ENCODE results near the gene CD5L.

Gene CD5L

GRCh38 chr1:157841708-157842107 lies at the start of gene CD5L:
Gene CD5L (minus strand): TSS chr1:157841808. CDS start chr1:157841701, 107 bp downstream.
- no peak within 1 kb of the TSS for H3K27ac ChIP-seq
- DNase-seq (ENCODE audit: low spot score) = no peak
- no peak for TF ChIP-seq CTCF (conservative IDR thresholded peaks at IDR 0.05; ENCODE audit: low read depth)
- CTCF ChIA-PET = interaction anchor here (0.5 kb wide), 1 partner anchor 419 kb away, joined by 3 read pairs; no protein-coding TSS in a partner anchor
- POLR2A ChIA-PET (ENCODE audit: low non-redundant PET) = no interaction called here

- ChIA-PET POLR2A (ENCODE audit: low non-redundant PET) (no interaction called here), CTCF (interaction anchor here (0.7 to 1.3 kb wide), 2 partner anchors 18 to 66 kb away, joined by 3 read pairs; no protein-coding TSS in a partner anchor)
- DNase-seq (ENCODE audit: low spot score) = no peak
- H3K27ac ChIP-seq = no peak overlapping the region
- TF ChIP-seq CTCF (conservative IDR thresholded peaks at IDR 0.05; ENCODE audit: low read depth) = no peak
These were observed 41.0 kb upstream of the CD5L start for GRCh38 chr1:157882580-157882979.

GRCh38 chr1:157880621-157881020 lies 39.0 kb upstream of the CD5L start:
- ChIA-PET CTCF (no interaction called here), POLR2A (ENCODE audit: low non-redundant PET) (no interaction called here)
- no peak overlapping the region for H3K27ac ChIP-seq
- DNase-seq (ENCODE audit: low spot score) = no peak
- no peak for TF ChIP-seq CTCF (conservative IDR thresholded peaks at IDR 0.05; ENCODE audit: low read depth)

- POLR2A ChIA-PET (ENCODE audit: low non-redundant PET) = no interaction called here
- CTCF ChIA-PET = interaction anchor here (0.6 to 1.6 kb wide), 7 partner anchors 8 to 251 kb away, joined by 3 to 10 read pairs (median 5); no protein-coding TSS in a partner anchor
- no peak overlapping the region for H3K27ac ChIP-seq
- peak; percentile 33 for DNase-seq (ENCODE audit: low spot score)
- peak; percentile 25 for TF ChIP-seq CTCF (conservative IDR thresholded peaks at IDR 0.05; ENCODE audit: low read depth)
These were observed 36.5 kb upstream of the CD5L start for GRCh38 chr1:157878059-157878458.

GRCh38 chr1:157870490-157870889 lies 28.9 kb upstream of the CD5L start:
- ChIA-PET CTCF (interaction anchor here (0.6 kb wide), 1 partner anchor 11 kb away, joined by 3 read pairs; no protein-coding TSS in a partner anchor), POLR2A (ENCODE audit: low non-redundant PET) (no interaction called here)
- no peak for TF ChIP-seq CTCF (conservative IDR thresholded peaks at IDR 0.05; ENCODE audit: low read depth)
- no peak for DNase-seq (ENCODE audit: low spot score)
- H3K27ac ChIP-seq = no peak overlapping the region

GRCh38 chr1:157868654-157869053 lies 27.0 kb upstream of the CD5L start:
- DNase-seq (ENCODE audit: low spot score) = no peak
- no peak for TF ChIP-seq CTCF (conservative IDR thresholded peaks at IDR 0.05; ENCODE audit: low read depth)
- ChIA-PET POLR2A (ENCODE audit: low non-redundant PET) (no interaction called here), CTCF (interaction anchor here (0.8 to 1.0 kb wide), 2 partner anchors 15 to 73 kb away, joined by 3 to 5 read pairs; no protein-coding TSS in a partner anchor)
- no peak overlapping the region for H3K27ac ChIP-seq

Measured in RWPE1 (cell line).